Keratinocyte (primary cell): ENCODE data around the gene ZNF747.

Experiments used
- EZH2 ChIP-seq: IDR thresholded peaks from one replicate; pipeline ENCODE4 v1.6.1; 2012; ENCODE audit warnings: inconsistent platforms, mild to moderate bottlenecking, low read length, moderate library complexity
- TF ChIP-seq, protein P1 (sequence below), 3 experiments: IDR thresholded peaks in 1 of 3; conservative IDR thresholded peaks in 1 of 3; optimal IDR thresholded peaks in 1 of 3; 2 replicates in 2 of 3; 3 replicates in 1 of 3; pipeline versions ENCODE3 to v1.5.1; 2011; ENCODE audit warnings: low read length in 3 of 3, mild to moderate bottlenecking in 3 of 3, moderate library complexity in 2 of 3, control low read depth in 1 of 3, inconsistent platforms in 1 of 3; ENCODE audit not compliant: insufficient read depth in 2 of 3; ENCODE audit errors: extremely low read depth in 1 of 3

- TF ChIP-seq EZH2, result no peak
- TF ChIP-seq, protein P1, sequence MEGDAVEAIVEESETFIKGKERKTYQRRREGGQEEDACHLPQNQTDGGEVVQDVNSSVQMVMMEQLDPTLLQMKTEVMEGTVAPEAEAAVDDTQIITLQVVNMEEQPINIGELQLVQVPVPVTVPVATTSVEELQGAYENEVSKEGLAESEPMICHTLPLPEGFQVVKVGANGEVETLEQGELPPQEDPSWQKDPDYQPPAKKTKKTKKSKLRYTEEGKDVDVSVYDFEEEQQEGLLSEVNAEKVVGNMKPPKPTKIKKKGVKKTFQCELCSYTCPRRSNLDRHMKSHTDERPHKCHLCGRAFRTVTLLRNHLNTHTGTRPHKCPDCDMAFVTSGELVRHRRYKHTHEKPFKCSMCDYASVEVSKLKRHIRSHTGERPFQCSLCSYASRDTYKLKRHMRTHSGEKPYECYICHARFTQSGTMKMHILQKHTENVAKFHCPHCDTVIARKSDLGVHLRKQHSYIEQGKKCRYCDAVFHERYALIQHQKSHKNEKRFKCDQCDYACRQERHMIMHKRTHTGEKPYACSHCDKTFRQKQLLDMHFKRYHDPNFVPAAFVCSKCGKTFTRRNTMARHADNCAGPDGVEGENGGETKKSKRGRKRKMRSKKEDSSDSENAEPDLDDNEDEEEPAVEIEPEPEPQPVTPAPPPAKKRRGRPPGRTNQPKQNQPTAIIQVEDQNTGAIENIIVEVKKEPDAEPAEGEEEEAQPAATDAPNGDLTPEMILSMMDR (optimal IDR thresholded peaks at IDR 0.05 in 1 of 3, IDR thresholded peaks at IDR 0.05 in 1 of 3, conservative IDR thresholded peaks at IDR 0.05 in 1 of 3; ENCODE audit: extremely low read depth in 1 of 3, insufficient read depth in 2 of 3, low read length in 3 of 3), result no peak
Observed at GRCh38 chr16:30543067-30543466, 8.4 kb upstream of the ZNF747 start.
